Measurements from ENCODE around the gene EYS.

EYS gene

DNA sequence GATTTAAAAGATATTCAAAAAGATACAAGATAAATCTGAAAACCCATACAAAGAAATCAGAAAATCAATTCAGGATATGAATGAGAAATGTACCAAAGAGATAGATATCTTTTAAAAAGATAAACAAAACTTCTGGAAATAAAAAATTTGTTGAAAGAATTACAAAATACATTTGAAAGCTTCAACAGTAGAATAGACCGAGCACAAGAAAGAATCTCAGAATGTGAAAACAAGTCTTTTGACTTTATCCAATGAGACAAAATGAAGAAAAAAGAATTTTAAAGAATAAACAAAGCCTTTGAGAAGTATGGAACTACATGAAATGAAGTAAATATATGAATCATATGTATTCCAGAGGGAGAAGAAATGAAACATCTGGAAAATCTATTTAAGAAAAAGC lies 1011.0 kb downstream of the EYS start:
- FAIRE-seq: peak; percentile 51

DNA sequence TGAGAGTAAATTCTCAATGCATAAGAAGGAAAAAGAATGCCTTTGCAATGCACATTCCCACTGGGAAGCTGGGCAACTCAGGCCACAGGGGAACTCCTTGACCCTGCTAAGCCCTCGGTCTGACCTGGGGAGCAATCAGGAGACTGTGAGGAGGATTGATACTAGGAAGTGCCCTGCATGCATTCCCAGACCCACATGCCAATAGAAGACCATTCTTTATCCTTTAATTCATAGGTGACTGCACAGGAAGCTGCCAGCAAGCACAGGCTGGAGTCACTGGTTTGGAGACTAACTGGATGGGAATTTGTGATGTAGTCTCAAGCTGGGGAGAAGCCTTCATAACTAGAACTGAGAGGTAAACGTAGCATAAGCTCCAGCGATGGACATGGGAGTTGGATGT lies 1012.7 kb downstream of the EYS start:
- FAIRE-seq: no peak

DNA sequence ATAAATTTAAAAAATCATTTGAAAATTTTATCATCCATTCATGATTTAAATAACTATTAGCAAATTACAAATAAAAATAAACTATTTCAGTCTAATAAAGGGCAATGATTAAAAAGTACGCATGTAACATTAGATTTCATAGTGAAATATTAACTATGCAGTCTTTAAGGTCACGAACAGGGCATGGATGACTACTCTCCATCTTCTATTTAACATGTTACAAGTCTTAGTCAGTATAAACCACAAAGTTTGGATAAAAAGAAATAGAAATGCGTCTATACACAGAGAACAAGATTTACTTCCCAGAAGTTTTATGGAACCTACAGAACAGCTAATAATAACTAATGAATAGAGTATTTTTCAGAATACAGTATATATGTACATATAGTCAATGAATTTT lies 1016.0 kb downstream of the EYS start:
- peak; percentile 43 for FAIRE-seq

DNA sequence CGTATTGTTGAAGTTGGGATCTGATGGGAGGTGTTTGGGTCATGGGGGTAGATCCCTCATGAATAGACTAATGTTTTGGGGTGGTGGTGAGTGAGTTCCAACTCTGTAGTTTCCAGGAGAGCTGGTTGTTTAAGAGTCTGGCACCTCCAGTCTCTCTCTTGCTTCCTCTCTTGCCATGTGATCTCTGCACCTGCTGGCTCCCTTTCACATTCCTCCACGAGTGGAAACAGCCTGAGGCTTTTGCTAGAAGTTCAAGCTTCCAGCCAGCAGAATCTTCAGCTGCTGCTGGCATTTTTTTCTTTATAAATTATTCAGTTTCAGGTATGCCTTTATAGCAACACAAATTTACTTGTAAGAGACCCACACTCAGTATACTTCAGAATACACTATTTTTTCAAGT lies 1021.6 kb downstream of the EYS start:
- FAIRE-seq: no peak

DNA sequence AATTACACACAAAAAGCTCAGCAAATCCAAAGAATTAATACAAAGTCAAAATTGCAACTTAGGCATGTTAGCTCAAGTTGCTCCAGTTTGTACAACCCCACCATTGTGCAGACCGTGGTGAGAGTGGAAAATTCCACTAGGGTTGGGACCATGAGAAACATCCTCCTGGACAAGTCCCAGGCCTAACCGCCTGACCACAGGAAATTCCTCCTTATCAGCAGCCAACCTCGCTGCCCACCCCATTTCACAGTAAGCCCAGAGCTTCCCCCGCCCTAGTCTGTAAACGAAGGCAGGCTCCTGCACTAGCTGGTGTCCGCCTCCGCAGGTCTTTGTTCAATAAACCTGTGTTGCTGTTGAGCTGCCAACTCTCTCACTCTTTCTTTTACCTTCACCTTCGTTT lies 1023.3 kb downstream of the EYS start:
- FAIRE-seq: no peak

DNA sequence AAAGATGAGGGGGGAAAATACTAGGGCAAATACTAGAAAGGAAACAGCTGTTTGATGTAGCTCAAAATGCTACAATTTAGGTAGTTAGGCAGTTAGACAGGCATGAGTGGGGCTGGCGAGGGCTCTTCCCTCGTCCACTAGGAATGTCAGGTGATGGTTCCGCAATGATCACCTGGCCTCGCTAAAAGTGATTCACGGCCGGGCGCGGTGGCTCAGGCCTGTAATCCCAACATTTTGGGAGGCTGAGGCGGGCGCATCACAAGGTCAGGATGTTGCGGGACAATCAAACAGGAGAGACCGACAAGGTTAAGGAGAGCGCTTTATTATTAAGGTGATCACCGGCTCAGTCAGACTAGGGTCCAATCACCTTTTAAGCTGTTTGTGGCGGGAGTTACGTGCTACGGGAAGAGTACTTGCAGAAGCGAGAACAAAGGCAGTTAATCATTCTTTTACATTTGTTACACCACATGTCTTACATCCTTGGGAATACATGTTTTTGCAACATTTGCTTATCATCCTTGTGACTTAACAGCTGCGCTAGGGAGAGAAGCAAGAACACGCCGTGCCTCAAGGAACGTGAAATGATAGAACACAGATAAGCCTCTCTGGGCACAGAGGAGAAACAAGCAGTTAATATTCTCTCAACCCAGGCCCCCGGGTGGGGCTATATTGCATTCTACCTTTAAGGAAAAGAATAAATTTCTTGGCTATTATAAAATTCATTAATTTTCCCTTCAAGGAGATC lies 1025.4 kb downstream of the EYS start:
- no peak for FAIRE-seq

DNA sequence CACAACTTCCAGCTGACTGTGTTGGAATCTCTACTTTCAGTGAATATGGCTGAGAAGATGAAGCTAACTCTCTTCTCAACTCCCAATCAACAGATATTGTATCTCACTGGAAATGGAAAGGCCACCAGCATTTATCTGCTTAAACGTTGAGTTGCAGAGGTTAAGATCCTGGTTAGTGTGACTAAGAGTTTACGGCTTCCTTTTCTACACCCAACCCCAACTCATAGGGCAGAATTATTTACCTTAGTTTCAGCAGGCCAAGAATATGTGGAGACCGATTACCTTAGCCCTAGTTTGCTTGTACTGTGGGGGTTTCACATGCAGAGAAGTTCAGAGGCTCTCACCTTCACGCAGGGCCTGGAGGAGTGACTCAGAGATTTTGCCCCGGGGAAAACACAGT lies 1026.6 kb downstream of the EYS start:
- no peak for FAIRE-seq

DNA sequence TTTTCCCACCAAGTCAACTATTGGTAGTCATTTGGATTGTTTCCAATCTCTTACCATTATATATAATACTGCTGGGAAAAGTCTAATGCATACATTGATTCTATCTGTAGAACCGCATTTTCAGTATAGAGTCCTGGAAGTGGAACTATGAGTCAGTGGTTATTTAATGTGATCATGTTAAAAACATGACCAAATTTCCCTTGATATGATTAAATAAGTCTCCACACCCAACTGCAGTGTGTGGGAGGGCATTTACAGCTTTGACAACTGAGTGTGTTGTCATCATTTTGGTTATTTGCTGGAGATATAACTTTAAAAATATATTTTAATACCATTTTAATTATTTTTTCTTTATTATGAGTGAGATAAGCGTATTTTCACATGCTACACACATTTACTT lies 1027.6 kb downstream of the EYS start:
- no peak for FAIRE-seq

DNA sequence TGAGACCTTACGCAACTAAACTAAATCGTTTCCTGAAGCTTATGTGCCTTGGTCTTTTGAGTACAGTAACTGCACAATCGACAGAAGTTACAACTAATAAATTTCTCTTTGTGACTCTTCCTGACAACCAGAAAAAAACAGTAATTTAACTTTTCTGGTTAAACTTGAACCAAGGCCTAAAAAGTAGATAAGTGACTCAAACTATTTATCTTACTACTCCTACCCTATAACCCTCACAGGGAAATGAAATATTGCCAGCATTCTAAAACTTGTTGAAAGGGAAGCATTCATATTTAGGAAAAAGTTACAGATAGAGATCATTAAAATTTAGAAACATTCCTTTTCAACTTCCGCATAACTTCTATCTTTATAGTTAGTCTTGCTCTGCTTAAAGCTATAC lies 1034.4 kb downstream of the EYS start:
- no peak for FAIRE-seq

DNA sequence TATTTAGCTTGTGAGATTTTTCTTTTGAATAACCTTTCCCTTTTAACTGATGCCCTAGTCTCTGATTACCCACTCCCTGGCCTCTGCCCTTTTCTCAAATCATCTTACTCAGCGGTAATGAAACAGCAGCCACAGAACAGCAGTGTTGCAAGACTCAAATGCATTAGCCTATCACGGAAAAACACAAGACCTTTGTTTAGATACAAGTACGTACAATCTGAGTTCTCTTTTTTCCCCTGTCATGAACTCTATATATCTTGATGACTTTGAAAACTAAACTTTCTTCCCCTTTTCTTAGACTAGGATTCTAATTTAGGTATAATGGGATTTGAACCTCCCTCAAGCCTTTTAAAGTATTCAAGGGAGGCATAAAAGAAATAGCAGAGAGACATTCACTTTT lies 1034.9 kb downstream of the EYS start:
- FAIRE-seq: no peak

DNA sequence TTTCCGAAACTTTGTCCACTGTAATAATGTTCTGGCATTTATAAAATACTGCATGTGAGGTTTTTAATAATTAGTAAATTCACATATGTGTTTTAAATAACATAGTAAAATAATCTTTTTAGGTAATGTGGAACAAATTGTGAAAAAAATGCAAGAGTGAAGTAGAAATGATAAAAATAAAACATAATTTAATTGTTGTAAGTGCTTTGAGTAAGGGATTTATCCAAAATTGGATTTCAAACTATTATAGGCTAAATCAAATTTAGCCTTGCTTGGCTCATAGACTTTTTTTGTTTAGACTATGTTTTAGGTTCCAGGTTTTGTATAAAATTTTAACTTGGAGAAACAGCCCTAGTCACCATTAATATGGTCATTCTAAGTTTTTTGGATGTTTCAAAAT lies 1041.9 kb downstream of the EYS start:
- FAIRE-seq: no peak

DNA sequence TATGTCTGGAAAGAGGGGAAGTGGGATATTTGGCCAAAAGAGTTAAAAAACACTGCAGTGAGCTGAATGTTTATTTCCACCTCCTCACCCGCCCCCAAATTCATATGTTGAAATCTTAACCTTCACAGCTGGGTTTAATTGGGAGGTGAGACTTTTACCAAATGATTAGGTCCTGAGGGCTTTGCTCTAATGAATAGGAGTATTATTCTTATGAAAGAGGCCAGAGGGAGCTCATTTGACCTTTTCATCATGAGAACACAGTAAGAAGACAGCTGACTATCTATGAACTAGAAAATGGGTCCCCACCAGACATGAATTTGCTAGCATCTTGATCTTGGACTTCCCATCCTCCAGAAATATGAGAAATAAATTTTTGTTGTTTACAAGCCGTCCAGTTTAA lies 1042.5 kb downstream of the EYS start:
- FAIRE-seq: no peak

DNA sequence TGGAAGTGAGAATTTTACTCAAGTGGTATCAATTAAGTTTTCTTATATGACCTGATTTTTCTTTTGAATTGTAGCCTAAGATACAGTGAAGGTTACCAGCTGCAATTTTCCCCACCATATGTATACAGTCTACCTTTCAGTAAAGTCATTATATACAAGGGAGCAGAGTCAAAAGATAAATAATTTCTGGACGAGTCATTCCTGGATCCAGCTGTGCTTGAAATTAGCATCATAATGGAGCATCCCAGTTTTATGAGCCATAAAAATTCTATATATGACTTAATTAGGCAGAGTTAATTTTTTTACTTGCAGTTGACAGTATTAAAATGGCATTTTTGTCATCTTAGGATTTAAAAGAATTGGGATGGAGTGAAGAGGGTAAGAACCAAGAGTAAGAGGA lies 1063.0 kb downstream of the EYS start:
- no peak for FAIRE-seq

DNA sequence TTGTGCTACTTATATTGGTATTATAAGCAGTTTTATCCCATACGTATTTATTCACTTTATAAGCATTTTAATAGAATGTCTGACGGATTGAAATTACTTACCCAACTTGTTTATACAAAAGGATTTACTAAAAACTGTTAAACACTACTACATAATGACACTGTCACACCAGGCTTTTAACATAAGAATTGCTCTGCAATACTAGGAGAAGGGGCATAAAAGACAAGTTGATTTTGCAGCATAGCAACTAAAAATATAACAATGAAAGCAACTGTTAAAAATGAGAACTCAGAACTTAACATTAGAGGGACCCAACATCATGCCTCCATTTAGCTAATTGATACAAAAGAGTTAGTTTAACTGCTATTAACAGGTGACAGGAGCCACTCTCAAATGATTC lies 1076.1 kb downstream of the EYS start:
- no peak for FAIRE-seq

DNA sequence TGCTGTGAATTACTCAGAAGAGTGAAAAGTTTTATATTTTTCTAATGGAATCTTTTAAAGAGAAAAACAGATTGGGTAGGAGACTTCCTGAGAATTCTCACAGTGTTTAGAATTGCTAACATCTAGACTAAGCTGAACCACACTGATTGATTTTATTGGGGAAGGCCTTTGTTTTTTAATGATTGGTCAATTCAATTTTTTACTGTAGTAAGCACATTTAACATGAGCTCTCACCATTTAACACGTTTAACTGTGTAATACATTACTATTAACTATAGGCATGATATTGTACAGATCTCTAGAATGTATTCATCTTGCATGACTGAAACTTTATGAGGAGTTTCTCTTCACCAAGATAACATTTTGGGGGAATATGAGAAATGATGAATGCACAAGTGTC lies 1084.1 kb downstream of the EYS start:
- no peak for FAIRE-seq

DNA sequence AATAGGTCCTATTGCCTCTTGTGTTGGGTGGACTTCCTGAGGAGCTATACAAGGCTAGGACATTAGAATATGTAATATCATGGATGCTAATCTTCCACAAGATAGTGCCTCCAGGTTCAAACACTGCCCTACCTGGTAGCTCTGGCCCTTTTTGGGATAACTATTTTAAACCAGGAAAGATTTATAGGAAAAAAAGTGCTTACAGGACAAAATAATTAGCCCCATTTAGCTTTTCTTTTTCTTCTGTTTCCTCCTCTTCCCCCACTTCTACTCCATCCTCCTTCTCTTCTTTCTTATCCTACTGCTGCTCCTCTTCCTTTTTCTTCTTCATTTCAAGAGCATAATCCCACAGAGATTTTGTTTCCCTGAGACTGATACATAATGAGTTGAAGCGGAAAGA lies 1104.0 kb downstream of the EYS start:
- no peak for FAIRE-seq

DNA sequence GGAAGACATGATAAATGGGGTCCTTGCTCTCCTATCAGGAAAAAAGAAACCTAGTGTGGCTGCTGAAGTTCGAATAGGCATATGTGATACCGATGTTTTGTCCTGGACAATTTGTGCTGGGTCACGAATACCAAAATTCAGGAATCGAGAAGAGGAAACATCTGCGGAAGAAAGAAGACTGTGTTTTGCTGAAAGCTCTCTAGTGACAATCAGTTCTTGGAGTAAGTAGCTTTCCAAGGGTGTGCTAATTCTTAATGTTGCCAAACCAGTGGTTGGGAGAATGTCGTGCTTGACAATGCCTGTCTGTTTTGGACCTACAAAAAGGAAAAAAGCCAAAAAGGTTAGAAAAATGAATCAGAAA lies 1115.4 kb downstream of the EYS start:
- FAIRE-seq: no peak

DNA sequence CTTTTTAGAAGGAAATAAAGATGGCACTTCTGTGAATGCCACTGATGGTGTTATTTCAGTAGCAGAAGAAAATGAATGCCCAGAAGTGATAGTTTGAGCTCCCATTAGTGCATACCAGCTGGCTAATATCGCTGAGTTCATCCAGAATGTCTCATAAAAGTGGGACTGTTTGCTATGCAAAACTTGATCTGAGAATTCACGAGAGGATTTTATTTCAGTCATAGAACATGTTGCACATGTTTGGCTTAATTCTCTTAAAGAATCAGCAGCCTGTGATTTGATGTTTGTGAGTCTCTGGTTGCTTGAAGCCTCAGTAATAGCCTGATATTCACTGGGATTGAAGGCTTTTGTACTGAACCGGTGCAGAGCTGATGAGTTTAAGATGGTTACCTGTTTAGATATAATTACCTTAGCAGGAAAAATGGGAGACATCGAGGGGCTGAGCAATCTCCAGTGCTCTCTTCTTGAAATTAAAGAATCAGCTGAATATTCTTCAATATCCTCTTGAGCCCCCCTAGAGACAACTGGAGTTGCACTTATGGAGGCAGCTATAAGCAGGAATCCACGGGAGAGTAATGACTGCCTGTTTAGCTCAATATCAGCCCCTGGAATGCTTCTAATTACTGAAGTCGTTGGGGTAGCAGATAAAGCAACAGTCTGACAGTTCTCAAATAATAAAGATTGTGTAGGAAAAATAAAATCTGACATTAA lies 1115.9 kb downstream of the EYS start:
- no peak for FAIRE-seq

DNA sequence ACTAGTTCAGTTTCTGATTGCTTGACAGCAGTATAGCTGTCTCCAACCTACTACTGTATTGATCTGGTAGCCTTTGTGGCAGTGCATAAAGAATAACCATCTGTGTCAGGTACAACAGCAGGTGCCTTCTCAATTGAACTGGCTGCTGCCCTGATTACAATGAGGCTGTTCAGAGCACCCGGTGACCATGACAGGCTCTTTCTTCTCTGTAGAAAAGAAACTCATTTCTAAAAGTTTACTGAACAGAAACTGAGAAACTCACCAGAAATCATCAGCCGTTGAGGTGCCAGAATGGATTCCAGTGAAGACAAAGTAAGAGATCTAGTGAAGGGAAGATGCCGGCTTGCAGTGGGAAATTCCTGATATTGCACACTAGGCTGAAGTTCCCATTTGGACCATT lies 1117.1 kb downstream of the EYS start:
- FAIRE-seq: no peak

DNA sequence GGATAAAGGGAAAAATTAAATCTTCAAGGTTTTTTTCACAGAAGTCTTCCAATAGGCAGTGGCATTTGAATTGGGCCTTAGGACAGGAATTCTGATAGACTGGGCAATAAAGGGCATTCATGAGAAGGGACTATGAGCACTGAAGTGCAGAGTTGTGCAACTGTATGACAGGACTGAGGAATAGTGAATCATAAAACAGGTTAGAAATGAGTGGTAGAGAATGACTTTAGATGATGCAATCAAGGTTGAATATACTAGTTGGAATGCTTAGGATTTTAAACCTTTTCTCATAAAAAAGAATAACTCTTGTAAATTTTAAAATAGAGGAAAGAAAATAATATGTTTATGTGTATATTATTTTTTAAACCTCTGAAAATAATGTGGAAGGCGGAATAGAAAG lies 1126.7 kb downstream of the EYS start:
- FAIRE-seq: no peak

DNA sequence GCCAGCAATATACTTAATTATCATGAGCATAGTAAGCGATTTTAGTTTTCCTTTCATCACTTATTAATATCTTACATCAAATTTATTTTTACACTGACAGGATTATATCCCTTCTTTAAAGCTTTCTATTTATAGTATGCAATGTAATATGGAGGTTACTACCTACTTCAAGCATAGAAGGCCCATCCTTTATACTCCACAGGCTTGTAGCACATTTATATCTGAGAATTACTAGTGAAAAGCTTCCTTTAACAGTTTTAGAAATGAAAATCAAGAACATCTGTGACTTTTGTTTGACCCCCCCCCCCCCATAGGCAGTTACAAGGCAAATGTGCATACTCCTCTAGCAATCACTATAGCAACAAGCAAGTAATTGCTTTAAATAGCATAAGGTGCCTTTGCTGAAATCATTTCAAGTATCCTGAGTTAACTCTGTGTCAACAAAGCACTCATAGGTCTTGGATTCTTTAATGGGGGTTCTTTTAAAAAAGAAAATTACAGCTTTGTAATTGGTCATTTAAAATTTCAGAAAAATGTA lies 1153.7 kb downstream of the EYS start:
- FAIRE-seq: no peak

DNA sequence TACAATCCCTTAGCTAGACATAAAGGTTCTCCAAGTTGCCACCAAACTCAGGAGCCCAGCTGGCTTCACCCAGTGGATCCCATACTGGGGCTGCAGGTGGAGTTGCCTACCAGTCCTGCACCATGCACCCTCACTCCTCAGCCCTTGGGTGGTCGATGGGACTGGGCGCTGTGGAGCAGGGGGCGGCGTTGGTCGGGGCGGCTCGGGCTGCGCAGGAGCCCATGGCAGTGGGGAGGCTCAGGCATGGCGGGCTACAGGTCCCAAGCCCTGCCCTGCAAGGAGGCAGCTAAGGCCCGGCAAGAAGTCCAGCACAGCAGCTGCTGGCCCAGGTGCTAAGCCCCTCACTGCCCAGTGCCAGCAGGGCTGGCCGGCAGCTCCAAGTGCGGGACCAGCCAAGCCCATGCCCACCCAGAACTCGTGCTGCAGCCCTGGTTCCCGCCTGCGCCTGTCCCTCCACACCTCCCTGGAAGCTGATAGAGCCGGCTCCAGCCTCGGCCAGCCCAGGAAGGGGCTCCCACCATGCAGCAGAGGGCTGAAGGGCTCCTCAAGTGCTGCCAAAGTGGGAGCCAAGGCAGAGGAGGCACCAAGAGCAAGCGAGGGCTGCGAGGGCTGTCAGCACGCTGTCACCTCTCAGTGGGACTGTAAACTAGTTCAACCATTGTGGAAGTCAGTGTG lies 1159.3 kb downstream of the EYS start:
- FAIRE-seq: no peak

DNA sequence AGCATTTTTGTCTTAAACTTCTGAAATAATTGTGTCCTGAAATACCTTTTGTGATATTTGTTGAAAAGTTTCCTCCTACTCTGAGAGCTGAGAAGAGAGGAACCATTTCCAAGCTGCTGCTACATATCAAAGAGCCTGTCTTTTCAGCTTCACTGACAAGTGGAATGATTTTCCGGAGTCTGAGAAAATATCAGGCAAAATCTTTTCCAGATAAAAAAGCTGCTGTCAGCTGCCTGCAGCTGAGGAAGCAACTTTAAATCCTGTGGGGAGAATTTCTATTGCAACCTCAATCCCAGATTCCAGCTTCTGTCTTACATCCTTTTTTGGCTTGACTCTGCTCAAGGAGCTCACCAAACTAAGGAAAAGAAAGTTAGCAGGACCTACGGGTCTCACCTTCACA lies 1167.1 kb downstream of the EYS start:
- FAIRE-seq: no peak

DNA sequence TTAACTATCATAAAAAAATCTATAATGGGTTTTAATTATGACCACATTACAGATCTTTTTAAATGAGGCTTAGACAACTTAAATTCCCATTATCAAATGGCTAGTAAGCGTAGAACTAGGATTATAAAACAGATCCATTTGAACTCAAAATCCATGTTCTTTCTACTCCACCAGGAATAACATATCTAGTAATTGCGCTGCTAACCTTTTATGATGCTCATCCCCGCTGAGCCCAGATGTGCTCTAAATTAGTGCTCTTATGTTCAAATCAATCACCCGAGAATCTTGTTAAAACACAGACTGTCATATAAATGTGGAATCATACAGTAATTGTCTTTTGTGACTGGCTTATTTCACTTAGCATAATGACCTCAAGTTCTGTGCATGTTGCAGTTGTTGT lies 1168.3 kb downstream of the EYS start:
- no peak for FAIRE-seq
